Peyer's patch (tissue), 4 donors: Measurements from ENCODE around the gene RAB35.

ENCODE experiments used
- CTCF ChIP-seq, 6 experiments: fragments of 450-650 bp in 4 of 6; fragments of 200-600 bp in 2 of 6; sonication (generic) in 1 of 6; IDR thresholded peaks; one replicate each; pipeline ENCODE4 v1.5.1; 2017 to 2019; ENCODE audit warnings: antibody characterized with exemption in 6 of 6, mild to moderate bottlenecking in 3 of 6, moderate library complexity in 1 of 6
- POLR2A ChIP-seq, 2 donors: fragments of 450-650 bp; IDR thresholded peaks; one replicate each; pipeline ENCODE4 v1.5.1; 2017; ENCODE audit warnings: antibody characterized with exemption in 2 of 2, mild to moderate bottlenecking in 2 of 2, moderate library complexity in 2 of 2

GRCh38 chr12:120162763-120163162 lies 46.2 kb upstream of the RAB35 start:
- no peak for TF ChIP-seq CTCF (IDR thresholded peaks at IDR 0.05)
- no peak for TF ChIP-seq POLR2A (IDR thresholded peaks at IDR 0.05)
